GM12865 (cell line): Measurements from ENCODE around the gene CD34.

Experiments
- DNase-seq: peaks from one replicate; pipeline ENCODE4 v3.0.0; 2010; ENCODE audit warnings: low read depth
- H3K4me3 ChIP-seq: 2 replicates; pipeline ENCODE4 v1.5.1; 2011; ENCODE audit warnings: mild to moderate bottlenecking, low read depth, low read length, control low read depth
- CTCF ChIP-seq: IDR thresholded peaks from 2 replicates; pipeline ENCODE4 v1.5.1; 2011; ENCODE audit warnings: low read length, control low read depth, low read depth, inconsistent platforms; ENCODE audit not compliant: insufficient read depth; ENCODE audit errors: missing control alignments

Gene CD34

DNA sequence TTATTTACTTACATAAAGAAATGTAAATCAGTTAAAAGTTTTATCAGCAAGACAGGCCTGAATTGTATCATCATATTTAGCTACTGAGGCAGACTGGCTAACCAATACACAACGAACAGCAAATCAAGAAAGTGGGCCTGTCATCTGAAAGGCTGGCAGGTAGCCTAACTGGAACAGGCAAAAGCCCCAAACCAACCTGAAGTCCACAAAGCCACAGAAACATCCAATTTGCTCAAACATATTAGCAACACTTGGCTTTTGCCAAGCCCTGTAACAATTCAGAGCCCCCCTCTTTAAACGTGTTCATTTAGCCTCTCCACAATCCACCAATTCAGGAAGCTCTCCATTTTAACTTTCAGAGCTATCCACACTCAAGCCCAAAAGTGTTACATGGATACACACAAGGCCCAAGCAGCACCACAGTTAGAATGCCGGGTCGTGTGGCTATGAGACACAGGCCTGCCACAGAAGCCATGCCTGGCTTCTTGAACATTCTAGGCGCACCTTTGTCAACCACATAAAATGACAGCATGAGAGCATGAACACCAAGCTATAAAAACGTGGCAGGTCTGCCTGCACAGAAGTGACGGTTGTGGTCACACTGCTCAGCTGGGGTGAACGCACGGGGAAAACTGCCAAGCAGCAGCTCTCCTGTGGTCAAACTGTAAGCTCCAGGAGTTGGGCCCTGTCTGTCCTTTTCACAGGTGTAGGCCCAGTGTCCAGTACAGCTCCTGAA is 49.3 kb downstream of the CD34 start:
- DNase-seq: no peak
- no peak overlapping the region for H3K4me3 ChIP-seq
- no peak for TF ChIP-seq CTCF

GRCh38 chr1:207860531-207860930 is 50.4 kb downstream of the CD34 start:
- no peak for DNase-seq
- no peak for TF ChIP-seq CTCF
- no peak overlapping the region for H3K4me3 ChIP-seq

DNA sequence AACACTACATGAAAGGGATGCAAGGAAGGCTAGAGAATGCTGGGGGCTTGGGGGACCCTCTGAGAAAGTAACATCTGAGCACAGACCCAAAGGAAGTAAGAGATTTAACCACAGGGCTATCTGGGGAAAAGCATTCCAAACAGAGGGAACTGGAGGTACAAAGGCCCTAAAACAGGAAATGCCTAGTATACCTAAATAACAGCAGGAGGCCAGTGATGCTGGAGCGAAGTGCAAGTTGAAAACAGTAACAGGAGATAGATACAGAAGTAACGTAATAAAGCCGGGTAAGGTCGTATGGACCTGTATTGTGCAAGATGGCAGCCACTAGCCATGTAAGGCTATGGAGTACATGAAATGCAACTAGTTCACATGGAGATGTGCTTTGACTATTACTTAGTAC is 52.1 kb downstream of the CD34 start:
- no peak for TF ChIP-seq CTCF
- no peak overlapping the region for H3K4me3 ChIP-seq
- DNase-seq: no peak

DNA sequence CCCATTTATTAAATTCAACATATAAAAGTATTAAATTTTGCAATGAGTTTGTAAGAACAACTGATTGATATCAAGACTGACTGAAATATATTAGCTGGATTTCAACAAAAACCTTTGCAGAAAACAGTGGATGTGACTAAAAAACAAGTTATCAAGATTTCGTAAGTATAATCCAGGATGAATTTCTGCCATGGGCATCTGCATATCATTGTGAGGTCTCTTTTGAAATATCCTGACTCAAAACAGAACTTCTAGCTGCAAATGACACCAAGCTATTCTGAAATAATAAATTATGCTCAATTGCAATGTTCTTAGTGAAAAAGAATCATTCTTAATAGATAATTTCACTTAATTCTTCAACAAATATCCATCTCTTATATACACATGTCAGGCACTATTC is 52.6 kb downstream of the CD34 start:
- no peak for DNase-seq

DNA sequence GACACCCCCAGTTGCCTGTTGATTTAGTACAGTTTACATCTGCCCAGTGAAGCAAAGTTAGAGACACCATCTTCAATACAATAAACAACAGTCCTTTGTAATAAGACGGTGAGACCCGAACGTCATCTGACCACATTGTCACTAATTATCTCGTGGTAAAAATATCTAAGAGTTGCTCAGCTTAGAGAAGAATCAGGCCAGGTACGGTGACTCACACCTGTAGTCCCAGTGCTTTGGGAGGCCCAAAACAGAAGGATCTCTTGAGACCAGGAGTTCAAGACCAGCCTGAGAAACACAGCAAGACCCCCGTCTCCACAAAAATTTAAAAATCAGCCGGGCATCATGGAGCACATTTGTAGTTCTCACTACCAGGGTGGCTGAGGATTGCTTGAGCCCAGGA is 53.5 kb downstream of the CD34 start:
- no peak for DNase-seq
- no peak overlapping the region for H3K4me3 ChIP-seq
- TF ChIP-seq CTCF: no peak

More for the DNA sequence above, 52.6 kb downstream of the CD34 start:
- H3K4me3 ChIP-seq: no peak overlapping the region
- no peak for TF ChIP-seq CTCF

- DNase-seq: no peak
Observed at GRCh38 chr1:207856276-207857023, 54.5 kb downstream of the CD34 start.

More at GRCh38 chr1:207856276-207857023, 54.5 kb downstream of the CD34 start:
- no peak for TF ChIP-seq CTCF
- no peak overlapping the region for H3K4me3 ChIP-seq
